PC-3 (cell line): ENCODE data around the gene CLEC2L.

Experiments
- EZH2 ChIP-seq: fragments of 300-600 bp; sonication (generic); IDR thresholded peaks from one replicate; pipeline ENCODE4 v1.6.1; 2017; ENCODE audit warnings: antibody characterized with exemption, mild to moderate bottlenecking, low read length; ENCODE audit not compliant: unreplicated experiment
- TF ChIP-seq, protein P1 (sequence below): fragments of 300-600 bp; sonication (generic); conservative IDR thresholded peaks from 2 replicates; pipeline ENCODE4 v1.5.1; 2017; ENCODE audit warnings: antibody characterized with exemption, low read depth, mild to moderate bottlenecking, low read length

DNA sequence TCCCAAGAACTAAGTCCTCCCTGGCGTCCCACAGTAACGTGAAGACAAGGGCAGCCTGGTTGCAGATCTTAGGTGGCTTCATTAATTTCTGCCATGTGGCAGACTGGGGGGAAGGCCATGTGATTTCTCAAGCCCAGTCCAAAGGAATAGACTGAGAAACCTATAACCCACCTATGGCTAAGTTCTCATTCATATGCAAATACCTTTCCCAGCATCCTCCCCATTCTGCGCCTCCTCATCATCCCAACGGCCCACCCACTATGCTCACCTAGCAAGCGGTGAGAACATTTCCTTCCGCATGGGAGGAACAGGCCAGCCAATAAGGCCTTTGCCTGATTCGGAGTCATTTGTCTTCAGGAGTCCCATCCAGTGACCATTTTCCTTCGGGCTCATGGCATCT lies 8.2 kb upstream of the CLEC2L start:
- TF ChIP-seq, protein P1, sequence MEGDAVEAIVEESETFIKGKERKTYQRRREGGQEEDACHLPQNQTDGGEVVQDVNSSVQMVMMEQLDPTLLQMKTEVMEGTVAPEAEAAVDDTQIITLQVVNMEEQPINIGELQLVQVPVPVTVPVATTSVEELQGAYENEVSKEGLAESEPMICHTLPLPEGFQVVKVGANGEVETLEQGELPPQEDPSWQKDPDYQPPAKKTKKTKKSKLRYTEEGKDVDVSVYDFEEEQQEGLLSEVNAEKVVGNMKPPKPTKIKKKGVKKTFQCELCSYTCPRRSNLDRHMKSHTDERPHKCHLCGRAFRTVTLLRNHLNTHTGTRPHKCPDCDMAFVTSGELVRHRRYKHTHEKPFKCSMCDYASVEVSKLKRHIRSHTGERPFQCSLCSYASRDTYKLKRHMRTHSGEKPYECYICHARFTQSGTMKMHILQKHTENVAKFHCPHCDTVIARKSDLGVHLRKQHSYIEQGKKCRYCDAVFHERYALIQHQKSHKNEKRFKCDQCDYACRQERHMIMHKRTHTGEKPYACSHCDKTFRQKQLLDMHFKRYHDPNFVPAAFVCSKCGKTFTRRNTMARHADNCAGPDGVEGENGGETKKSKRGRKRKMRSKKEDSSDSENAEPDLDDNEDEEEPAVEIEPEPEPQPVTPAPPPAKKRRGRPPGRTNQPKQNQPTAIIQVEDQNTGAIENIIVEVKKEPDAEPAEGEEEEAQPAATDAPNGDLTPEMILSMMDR = no peak
- TF ChIP-seq EZH2 = no peak
